Measurements from ENCODE around the gene PNP. TPM values are rescaled to one million over a fixed set of nuclear protein-coding genes. Genes with fewer than 3 reads are reported as not detected.

Gene PNP
- total and polyA plus RNA-seq, 4 donors = 22.9 to 156 (median 35.8) TPM

DNA sequence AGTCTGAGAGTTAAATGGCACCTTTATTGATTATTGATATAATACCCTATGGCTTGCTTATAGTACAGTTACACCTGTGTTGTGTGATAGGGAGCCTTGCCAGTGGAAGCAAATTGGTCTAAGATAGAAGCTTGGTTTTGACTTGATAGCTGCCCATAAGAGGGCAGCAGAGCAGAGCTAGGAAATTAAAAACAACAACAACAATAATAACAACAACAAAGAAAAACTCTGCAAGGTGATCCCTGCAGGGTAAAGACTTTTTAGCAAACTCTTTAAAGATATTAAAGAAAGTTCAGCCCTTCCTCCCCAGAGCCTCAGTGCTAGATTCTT, 18.2 kb downstream of the PNP start:
- Histone ChIP-seq H3K9ac (ENCODE audit: low read depth in 1 of 2, low read length in 2 of 2) (no peak overlapping the region), H3K4me1 (ENCODE audit: control insufficient read depth in 4 of 4, insufficient read depth in 4 of 4, low read length in 3 of 4) (peaks cover 0 to 3% (median 0%) of the 10 kb centered on the region in 4 donors), H3K36me3 (ENCODE audit: control insufficient read depth in 4 of 4, insufficient read depth in 3 of 4, low read depth in 1 of 4, low read length in 3 of 4) (no peaks in the 10 kb centered on the region), H3K9me3 (ENCODE audit: control insufficient read depth in 4 of 4, low read length in 3 of 4) (no peaks in the 10 kb centered on the region), H3K27me3 (ENCODE audit: control insufficient read depth in 4 of 4, insufficient read depth in 4 of 4, low read length in 3 of 4) (peaks cover 0 to 2% (median 0%) of the 10 kb centered on the region in 4 donors), H3K27ac (ENCODE audit: low read depth in 1 of 2, low read length in 2 of 2) (no peak overlapping the region), H3K4me3 (ENCODE audit: low read depth in 1 of 3, low read length in 3 of 3) (no peak overlapping the region)
- TF ChIP-seq RAD21 (IDR thresholded peaks at IDR 0.05) (no peak), MAX (IDR thresholded peaks at IDR 0.05) (no peak), RXRA (IDR thresholded peaks at IDR 0.05) (no peak), ZBTB33 (IDR thresholded peaks at IDR 0.05) (no peak), SP1 (IDR thresholded peaks at IDR 0.05) (no peak), YY1 (IDR thresholded peaks at IDR 0.05) (no peak), JUND (IDR thresholded peaks at IDR 0.05) (no peak), EGR1 (IDR thresholded peaks at IDR 0.05; ENCODE audit: low read depth in 2 of 2) (no peak), GABPA (IDR thresholded peaks at IDR 0.05 in 1 of 2, conservative IDR thresholded peaks at IDR 0.05 in 1 of 2) (no peak), TAF1 (conservative IDR thresholded peaks at IDR 0.05) (no peak), NR2F2 (IDR thresholded peaks at IDR 0.05) (no peak), FOXA1 (IDR thresholded peaks at IDR 0.05) (no peak), ATF3 (IDR thresholded peaks at IDR 0.05) (no peak), HNF4G (IDR thresholded peaks at IDR 0.05) (no peak)
- TF ChIP-seq, protein P1, sequence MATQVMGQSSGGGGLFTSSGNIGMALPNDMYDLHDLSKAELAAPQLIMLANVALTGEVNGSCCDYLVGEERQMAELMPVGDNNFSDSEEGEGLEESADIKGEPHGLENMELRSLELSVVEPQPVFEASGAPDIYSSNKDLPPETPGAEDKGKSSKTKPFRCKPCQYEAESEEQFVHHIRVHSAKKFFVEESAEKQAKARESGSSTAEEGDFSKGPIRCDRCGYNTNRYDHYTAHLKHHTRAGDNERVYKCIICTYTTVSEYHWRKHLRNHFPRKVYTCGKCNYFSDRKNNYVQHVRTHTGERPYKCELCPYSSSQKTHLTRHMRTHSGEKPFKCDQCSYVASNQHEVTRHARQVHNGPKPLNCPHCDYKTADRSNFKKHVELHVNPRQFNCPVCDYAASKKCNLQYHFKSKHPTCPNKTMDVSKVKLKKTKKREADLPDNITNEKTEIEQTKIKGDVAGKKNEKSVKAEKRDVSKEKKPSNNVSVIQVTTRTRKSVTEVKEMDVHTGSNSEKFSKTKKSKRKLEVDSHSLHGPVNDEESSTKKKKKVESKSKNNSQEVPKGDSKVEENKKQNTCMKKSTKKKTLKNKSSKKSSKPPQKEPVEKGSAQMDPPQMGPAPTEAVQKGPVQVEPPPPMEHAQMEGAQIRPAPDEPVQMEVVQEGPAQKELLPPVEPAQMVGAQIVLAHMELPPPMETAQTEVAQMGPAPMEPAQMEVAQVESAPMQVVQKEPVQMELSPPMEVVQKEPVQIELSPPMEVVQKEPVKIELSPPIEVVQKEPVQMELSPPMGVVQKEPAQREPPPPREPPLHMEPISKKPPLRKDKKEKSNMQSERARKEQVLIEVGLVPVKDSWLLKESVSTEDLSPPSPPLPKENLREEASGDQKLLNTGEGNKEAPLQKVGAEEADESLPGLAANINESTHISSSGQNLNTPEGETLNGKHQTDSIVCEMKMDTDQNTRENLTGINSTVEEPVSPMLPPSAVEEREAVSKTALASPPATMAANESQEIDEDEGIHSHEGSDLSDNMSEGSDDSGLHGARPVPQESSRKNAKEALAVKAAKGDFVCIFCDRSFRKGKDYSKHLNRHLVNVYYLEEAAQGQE (IDR thresholded peaks at IDR 0.05) = no peak
- TF ChIP-seq, protein P2, sequence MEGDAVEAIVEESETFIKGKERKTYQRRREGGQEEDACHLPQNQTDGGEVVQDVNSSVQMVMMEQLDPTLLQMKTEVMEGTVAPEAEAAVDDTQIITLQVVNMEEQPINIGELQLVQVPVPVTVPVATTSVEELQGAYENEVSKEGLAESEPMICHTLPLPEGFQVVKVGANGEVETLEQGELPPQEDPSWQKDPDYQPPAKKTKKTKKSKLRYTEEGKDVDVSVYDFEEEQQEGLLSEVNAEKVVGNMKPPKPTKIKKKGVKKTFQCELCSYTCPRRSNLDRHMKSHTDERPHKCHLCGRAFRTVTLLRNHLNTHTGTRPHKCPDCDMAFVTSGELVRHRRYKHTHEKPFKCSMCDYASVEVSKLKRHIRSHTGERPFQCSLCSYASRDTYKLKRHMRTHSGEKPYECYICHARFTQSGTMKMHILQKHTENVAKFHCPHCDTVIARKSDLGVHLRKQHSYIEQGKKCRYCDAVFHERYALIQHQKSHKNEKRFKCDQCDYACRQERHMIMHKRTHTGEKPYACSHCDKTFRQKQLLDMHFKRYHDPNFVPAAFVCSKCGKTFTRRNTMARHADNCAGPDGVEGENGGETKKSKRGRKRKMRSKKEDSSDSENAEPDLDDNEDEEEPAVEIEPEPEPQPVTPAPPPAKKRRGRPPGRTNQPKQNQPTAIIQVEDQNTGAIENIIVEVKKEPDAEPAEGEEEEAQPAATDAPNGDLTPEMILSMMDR (IDR thresholded peaks at IDR 0.05; ENCODE audit: low read depth, low read length, missing input control) = no peak
- no peak for DNase-seq (ENCODE audit: low spot score)

Measured in liver (tissue), 9 donors.